ENCODE data around the gene TAF4B. TPM values are rescaled to one million over a fixed set of nuclear protein-coding genes. Genes with fewer than 3 reads are reported as not detected.

TAF4B gene
- total and polyA plus RNA-seq, 2 of the 8 experiments (the other 6 are each of a cell fraction or from before 2014, with no cell fraction given): 9.3 to 19.8 TPM

GRCh38 chr18:26230497-26230896 is 4.3 kb downstream of the TAF4B start:
- Histone ChIP-seq H3K9ac (replicated peaks in 1 of 4; ENCODE audit: extremely low read depth in 1 of 4, low read depth in 3 of 4, low read length in 3 of 4) (no peak overlapping the region), H2BK5ac (ENCODE audit: low read depth, low read length) (no peak overlapping the region), H2AFZ (ENCODE audit: low read length) (no peak overlapping the region), H3K56ac (replicated peaks; ENCODE audit: insufficient read length, low read depth, low read length) (no peak overlapping the region), H3K27ac (ENCODE audit: low read depth, low read length) (no peak overlapping the region), H3K4me1 (replicated peaks in 1 of 4; ENCODE audit: control insufficient read depth in 3 of 4, insufficient read depth in 4 of 4, low read length in 3 of 4) (peaks cover 0 to 24% (median 16%) of the 10 kb centered on the region in 4 experiments; a peak in 5 of 7 replicates), H3K23me2 (ENCODE audit: low read depth, low read length) (peaks cover 2% of the 10 kb centered on the region; the same call in 1 of the 2 replicates), H3K79me1 (ENCODE audit: low read depth, low read length) (no peaks in the 10 kb centered on the region; the same call in 1 of the 2 replicates), H4K91ac (replicated peaks; ENCODE audit: insufficient read length, low read length) (no peak overlapping the region), H4K5ac (ENCODE audit: insufficient read length, low read depth, low read length) (no peak overlapping the region), H3K4ac (replicated peaks; ENCODE audit: insufficient read length, low read depth, low read length) (no peak overlapping the region), H3K27me3 (replicated peaks in 1 of 4; ENCODE audit: control insufficient read depth in 3 of 4, extremely low read depth in 1 of 4, insufficient read depth in 3 of 4, low read length in 3 of 4) (no peaks in the 10 kb centered on the region), H3K79me2 (ENCODE audit: control insufficient read depth in 1 of 2, insufficient read depth in 2 of 2, low read length in 2 of 2) (peaks cover 11 to 77% of the 10 kb centered on the region in 2 experiments; a peak in 3 of 4 replicates), H3K4me2 (ENCODE audit: insufficient read depth in 1 of 2, low read depth in 2 of 2, low read length in 2 of 2) (0 out of 4 replicates have a peak overlapping the region, but pooled peaks of 1 of the 2 experiments have one; percentile 14), H3K9me3 (ENCODE audit: insufficient read depth in 2 of 2, low read depth in 1 of 2, low read length in 1 of 2) (0 out of 4 replicates have a peak, but pooled peaks cover 4 to 5% of the 10 kb centered on the region in 2 experiments), H2BK20ac (ENCODE audit: low read length) (no peak overlapping the region), H3K36me3 (ENCODE audit: control insufficient read depth in 2 of 4, insufficient read depth in 4 of 4, low read length in 3 of 4) (no peaks in the 10 kb centered on the region), H2BK15ac (ENCODE audit: low read length) (no peak overlapping the region), H2BK12ac (ENCODE audit: low read depth, low read length) (no peak overlapping the region; the same call in 1 of the 2 replicates), H3K23ac (ENCODE audit: insufficient read length) (no peak overlapping the region), H3K4me3 (ENCODE audit: extremely low read depth in 1 of 4, insufficient read depth in 2 of 4, low read depth in 3 of 4, low read length in 4 of 4) (no peak overlapping the region), H2BK120ac (replicated peaks; ENCODE audit: low read depth, low read length) (no peak overlapping the region), H3K14ac (ENCODE audit: insufficient read length) (no peak overlapping the region), H4K8ac (ENCODE audit: extremely low read depth, insufficient read depth, low read length) (no peak overlapping the region), H3K18ac (ENCODE audit: extremely low read depth, low read length) (no peak overlapping the region; the same call in 1 of the 2 replicates), H2AK5ac (ENCODE audit: low read depth, low read length) (peak overlapping the region; percentile 69; the same call in 1 of the 2 replicates), H4K20me1 (replicated peaks in 1 of 2; ENCODE audit: control insufficient read depth in 1 of 2, insufficient read depth in 2 of 2, low read length in 2 of 2) (no peaks in the 10 kb centered on the region)
- FAIRE-seq (no peak), DNase-seq (ENCODE audit: low read depth in 1 of 2, low spot score in 2 of 2) (no peak)
- CTCF ChIA-PET (ENCODE audit: partially characterized antibody): no interaction called here
- 87% methylated on average over 8 of the region's 8 CpGs; no CpG with 5 or more reads in 1 of the 2 experiments for WGBS, 2 experiments (ENCODE audit: extremely low coverage in 1 of 2, insufficient coverage in 1 of 2, insufficient read length in 1 of 2, insufficient replicate concordance in 2 of 2, low coverage in 1 of 2, low lambda C conversion rate in 2 of 2, missing lambda C conversion rate in 1 of 2)
- POLR2A ChIA-PET (ENCODE audit: partially characterized antibody): no interaction called here
